ENCODE results near the gene MDH1B. TPM values are rescaled to one million over a fixed set of nuclear protein-coding genes. Genes with fewer than 3 reads are reported as not detected.

The MDH1B gene
- total RNA-seq, 2 experiments from 2014 or later, result 0.19 to 0.28 TPM

DNA sequence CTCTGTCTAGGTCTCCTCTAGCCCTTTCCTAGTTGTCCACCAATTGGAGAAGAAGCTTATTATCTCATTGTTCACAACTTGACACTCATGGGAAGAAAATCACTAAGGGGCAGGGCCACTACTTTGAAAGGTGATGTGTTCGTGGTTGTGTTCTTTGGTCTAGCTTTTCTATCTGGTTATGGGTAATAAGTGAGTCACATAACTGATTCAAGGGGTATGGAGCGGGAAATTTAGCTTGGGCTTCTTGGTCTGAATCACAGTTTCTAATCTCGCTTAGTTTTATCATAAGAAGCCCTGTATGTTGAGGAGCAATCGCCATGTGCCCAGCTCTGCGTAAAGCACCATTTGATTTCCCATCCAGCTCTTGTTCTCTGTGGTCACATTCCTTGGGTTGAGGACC, 28.2 kb downstream of the MDH1B start:
- Histone ChIP-seq H3K36me3 (ENCODE audit: insufficient read depth, low read length) (no peaks in the 10 kb centered on the region), H3K27ac (ENCODE audit: low read depth, low read length, poor library complexity, severe bottlenecking) (no peak overlapping the region), H2AFZ (ENCODE audit: low read length) (no peak overlapping the region), H4K20me1 (ENCODE audit: insufficient read depth, low read length) (no peaks in the 10 kb centered on the region), H3K9me3 (ENCODE audit: low read length) (no peaks in the 10 kb centered on the region), H3K4me3 (ENCODE audit: low read depth, low read length, poor library complexity, severe bottlenecking) (no peak overlapping the region), H3K79me2 (ENCODE audit: insufficient read depth, low read depth, low read length) (no peaks in the 10 kb centered on the region), H3K4me2 (ENCODE audit: low read length) (no peak overlapping the region), H3K4me1 (ENCODE audit: insufficient read depth, low read length, poor library complexity, severe bottlenecking) (no peaks in the 10 kb centered on the region), H3K9me2 (ENCODE audit: insufficient read depth, low read length) (no peaks in the 10 kb centered on the region)
- TF ChIP-seq, protein P1, sequence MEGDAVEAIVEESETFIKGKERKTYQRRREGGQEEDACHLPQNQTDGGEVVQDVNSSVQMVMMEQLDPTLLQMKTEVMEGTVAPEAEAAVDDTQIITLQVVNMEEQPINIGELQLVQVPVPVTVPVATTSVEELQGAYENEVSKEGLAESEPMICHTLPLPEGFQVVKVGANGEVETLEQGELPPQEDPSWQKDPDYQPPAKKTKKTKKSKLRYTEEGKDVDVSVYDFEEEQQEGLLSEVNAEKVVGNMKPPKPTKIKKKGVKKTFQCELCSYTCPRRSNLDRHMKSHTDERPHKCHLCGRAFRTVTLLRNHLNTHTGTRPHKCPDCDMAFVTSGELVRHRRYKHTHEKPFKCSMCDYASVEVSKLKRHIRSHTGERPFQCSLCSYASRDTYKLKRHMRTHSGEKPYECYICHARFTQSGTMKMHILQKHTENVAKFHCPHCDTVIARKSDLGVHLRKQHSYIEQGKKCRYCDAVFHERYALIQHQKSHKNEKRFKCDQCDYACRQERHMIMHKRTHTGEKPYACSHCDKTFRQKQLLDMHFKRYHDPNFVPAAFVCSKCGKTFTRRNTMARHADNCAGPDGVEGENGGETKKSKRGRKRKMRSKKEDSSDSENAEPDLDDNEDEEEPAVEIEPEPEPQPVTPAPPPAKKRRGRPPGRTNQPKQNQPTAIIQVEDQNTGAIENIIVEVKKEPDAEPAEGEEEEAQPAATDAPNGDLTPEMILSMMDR (conservative IDR thresholded peaks at IDR 0.05; ENCODE audit: low read length), result no peak
- no peak for TF ChIP-seq EZH2phosphoT487 (IDR thresholded peaks at IDR 0.05; ENCODE audit: borderline replicate concordance, low read depth, low read length)
- ChIA-PET POLR2A (no interaction called here), CTCF (ENCODE audit: unreplicated experiment) (no interaction called here)
- BruUV-seq (replicated peaks), result no TSS peak
- intact Hi-C loops (cut with micrococcal nuclease; ENCODE audit: unreplicated experiment), result no loop called here
- DNase-seq (ENCODE audit: low spot score), result no peak

DNA sequence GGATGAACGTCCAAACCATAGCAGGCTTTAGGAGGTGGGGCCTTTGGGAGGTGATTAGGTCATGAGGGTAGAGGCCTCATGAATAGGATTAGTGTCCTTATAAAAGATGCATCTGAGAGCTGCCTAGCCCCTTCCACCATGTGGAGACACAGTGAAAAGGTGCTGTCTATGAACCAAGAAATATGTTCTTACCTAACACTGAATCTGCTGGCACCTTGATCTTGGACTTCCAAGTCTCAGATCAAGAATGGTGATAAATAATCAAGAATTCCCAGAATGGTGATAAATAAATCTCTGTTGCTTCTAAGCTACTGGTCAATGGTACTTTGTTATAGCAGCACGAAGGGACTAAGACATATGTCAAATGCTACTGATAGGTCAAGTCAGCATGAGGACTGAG, 31.8 kb downstream of the MDH1B start:
- H3K4me1 ChIP-seq (ENCODE audit: insufficient read depth, low read length, poor library complexity, severe bottlenecking), result no peaks in the 10 kb centered on the region
- ChIA-PET CTCF (ENCODE audit: unreplicated experiment) (no interaction called here), POLR2A (no interaction called here)
- BruUV-seq (replicated peaks), result no TSS peak
- no peaks in the 10 kb centered on the region for H3K9me3 ChIP-seq (ENCODE audit: low read length)
- H3K4me3 ChIP-seq (ENCODE audit: low read depth, low read length, poor library complexity, severe bottlenecking), result no peak overlapping the region
- H3K79me2 ChIP-seq (ENCODE audit: insufficient read depth, low read depth, low read length), result no peaks in the 10 kb centered on the region
- no peak overlapping the region for H3K4me2 ChIP-seq (ENCODE audit: low read length)
- TF ChIP-seq, protein P1 (conservative IDR thresholded peaks at IDR 0.05; ENCODE audit: low read length), result no peak
- TF ChIP-seq EZH2phosphoT487 (IDR thresholded peaks at IDR 0.05; ENCODE audit: borderline replicate concordance, low read depth, low read length), result no peak
- intact Hi-C loops (cut with micrococcal nuclease; ENCODE audit: unreplicated experiment), result no loop called here
- H3K36me3 ChIP-seq (ENCODE audit: insufficient read depth, low read length), result no peaks in the 10 kb centered on the region
- H3K9me2 ChIP-seq (ENCODE audit: insufficient read depth, low read length), result no peaks in the 10 kb centered on the region
- H2AFZ ChIP-seq (ENCODE audit: low read length), result no peak overlapping the region
- DNase-seq (ENCODE audit: low spot score), result no peak
- no peak overlapping the region for H3K27ac ChIP-seq (ENCODE audit: low read depth, low read length, poor library complexity, severe bottlenecking)
- no peaks in the 10 kb centered on the region for H4K20me1 ChIP-seq (ENCODE audit: insufficient read depth, low read length)

DNA sequence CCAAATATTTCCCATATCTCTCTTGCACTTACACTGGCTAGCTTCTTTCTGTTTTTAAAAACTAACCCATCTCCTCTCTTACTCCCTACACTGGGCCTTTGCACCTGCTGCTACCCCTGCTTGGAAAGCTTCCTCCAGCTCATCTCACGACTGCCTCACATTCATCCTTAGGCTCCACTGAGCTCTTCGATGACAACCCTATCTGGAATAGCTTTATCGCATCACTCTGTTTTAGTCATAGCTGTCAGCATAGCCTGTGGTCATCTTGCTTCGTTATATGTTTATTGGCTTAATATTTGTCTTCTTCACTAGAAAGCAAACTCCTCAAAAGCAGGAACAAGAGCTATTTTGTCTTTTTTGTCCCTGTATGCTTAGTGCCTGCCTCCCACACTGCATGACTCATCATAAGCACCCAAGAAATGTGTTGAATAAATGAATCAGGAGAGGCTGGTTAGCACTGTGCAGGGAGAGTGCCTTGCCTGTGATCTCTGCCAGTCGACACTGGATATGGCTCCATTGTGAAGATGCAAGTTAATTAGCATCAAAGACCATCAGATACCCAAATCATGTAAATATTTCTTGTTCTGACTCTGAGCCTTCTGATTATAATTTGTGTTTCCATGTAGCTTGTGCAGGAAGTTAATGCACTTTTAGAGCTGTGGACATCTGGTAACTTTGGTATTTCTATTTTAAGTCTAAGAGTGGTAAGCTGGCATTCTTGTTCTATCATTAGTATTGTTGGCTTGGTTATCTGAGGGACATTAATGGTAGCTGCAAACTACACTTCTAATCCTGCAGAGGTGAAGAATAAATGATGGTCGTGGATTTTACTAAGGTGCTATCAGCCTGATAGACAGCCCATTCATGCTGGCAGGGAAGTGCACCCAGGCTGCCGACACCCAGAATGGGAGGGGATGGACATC, 36.6 kb downstream of the MDH1B start:
- CTCF ChIA-PET (ENCODE audit: unreplicated experiment), result no interaction called here
- no peaks in the 10 kb centered on the region for H3K79me2 ChIP-seq (ENCODE audit: insufficient read depth, low read depth, low read length)

More for the DNA sequence above, 36.6 kb downstream of the MDH1B start:
- DNase-seq (ENCODE audit: low spot score), result no peak
- Histone ChIP-seq H2AFZ (ENCODE audit: low read length) (no peak overlapping the region), H3K27ac (ENCODE audit: low read depth, low read length, poor library complexity, severe bottlenecking) (no peak overlapping the region), H3K9me2 (ENCODE audit: insufficient read depth, low read length) (no peaks in the 10 kb centered on the region), H4K20me1 (ENCODE audit: insufficient read depth, low read length) (no peaks in the 10 kb centered on the region), H3K4me3 (ENCODE audit: low read depth, low read length, poor library complexity, severe bottlenecking) (no peak overlapping the region), H3K4me1 (ENCODE audit: insufficient read depth, low read length, poor library complexity, severe bottlenecking) (no peaks in the 10 kb centered on the region), H3K36me3 (ENCODE audit: insufficient read depth, low read length) (no peaks in the 10 kb centered on the region), H3K9me3 (ENCODE audit: low read length) (no peaks in the 10 kb centered on the region), H3K4me2 (ENCODE audit: low read length) (no peak overlapping the region)
- POLR2A ChIA-PET, result interaction anchor here (0.5 to 0.6 kb wide), 2 partner anchors 26 to 217 kb away, joined by 3 to 4 read pairs; no protein-coding TSS in a partner anchor
- TF ChIP-seq EZH2phosphoT487 (IDR thresholded peaks at IDR 0.05; ENCODE audit: borderline replicate concordance, low read depth, low read length), result no peak
- TF ChIP-seq, protein P1 (conservative IDR thresholded peaks at IDR 0.05; ENCODE audit: low read length), result no peak
- no TSS peak for BruUV-seq (replicated peaks)
- intact Hi-C loops (cut with micrococcal nuclease; ENCODE audit: unreplicated experiment), result no loop called here
